ENCODE measurements around the gene ENTPD5.
"Not testable (repeated sequence)": the region's sequence is repeated elsewhere in the genome, so short reads cannot be mapped to it uniquely, and the experiment has no call there.

The ENTPD5 gene

DNA sequence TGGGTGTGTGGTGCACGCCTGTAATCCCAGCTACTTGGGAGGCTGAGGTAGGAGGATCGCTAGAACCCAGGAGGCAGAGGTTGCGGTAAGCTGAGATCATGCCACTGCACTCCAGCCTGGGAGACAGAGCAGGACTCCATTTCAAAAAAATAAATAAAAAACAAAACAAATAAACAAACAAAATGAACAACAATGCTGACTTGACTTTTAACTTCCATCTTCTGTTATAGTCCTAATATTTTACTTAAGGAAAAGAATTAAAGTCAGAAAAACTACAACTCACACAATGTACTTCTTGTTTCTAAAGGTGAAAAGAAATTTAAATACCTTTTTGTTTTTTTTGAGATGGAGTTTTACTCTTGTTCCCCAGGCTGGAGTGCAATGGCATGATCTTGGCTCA, 13.4 kb downstream of the ENTPD5 start:
- not testable (repeated sequence) for DNase-seq (ENCODE audit: low read depth)

DNA sequence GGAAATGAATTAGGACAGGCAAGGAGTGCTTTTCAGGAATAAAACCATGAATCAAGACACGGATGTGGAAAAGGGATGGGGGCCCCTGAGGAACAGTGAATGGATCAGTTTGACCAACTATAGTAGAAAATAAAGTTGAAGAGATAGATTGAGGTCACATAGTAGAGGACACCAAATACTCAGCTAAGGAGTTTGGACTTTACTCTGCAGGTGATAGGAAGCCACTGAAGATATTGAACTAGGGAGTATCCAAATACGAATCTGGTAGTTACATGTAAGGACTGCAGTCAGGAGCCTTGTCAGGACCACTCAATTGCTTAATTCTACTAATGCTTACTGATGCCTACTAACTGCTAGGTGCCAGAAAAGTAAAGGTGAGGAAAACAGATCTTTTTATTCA, 20.4 kb downstream of the ENTPD5 start:
- DNase-seq (ENCODE audit: low read depth): no peak

DNA sequence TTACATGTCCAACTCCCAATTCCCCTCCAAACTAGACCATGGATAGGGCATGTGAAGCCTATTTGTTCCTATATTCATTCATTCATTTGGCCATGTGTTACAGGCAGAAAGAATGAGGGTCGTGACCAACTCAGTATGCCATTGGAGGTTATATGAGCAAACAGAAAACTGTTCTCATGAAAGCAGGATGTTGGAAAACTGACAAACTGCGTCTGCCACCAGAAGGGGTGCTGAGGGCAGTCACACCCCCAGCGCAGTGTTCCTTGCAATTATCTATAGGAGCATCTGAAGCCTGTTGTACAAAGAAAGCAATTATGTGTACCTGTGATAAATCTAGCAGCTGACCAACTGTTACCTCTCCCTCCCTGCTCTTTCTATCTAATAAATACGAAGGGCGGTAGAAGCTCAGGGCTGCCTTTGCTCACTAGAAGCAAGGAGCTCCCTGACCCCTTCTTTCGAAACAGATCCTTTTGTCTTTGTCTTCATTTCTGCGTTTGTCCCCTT, 21.1 kb downstream of the ENTPD5 start:
- DNase-seq (ENCODE audit: low read depth): no peak

DNA sequence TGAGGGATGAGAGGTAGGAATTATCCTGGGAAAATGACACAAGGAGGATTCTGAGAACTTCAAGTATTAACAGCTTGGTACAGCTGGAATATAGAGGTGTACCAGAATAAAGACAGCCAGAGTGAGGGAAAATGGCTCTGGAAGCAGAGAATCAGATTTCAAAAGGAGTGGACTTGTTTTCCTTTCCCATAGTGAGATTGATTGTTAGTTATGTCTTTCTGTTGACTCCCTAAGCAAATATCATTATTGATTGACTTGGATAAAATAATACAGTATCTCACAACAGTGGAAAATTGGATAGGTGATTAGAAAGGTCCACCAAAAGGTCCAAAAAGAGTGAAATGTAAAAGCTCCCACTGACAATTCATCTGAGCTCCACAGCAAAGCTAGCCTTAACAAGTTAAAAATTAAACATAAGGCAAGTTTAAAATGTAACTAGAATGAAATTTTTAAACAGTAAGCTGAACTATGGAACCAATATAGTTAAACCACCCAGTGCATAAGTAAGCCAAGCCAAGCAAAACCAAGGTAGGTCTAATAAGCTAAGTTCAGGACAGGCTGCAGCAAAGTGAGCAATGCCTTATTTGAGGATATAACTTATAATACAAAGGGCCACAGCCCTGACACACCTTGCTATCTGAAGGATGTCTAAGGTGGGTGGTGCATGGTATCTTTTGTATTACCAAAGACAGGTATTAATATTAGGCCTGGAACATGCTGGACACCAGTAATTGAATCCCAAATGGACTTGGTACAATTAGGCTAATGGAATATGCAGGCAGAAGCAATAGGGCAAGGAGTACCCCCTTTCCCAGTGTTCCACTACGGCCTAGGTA, 21.8 kb downstream of the ENTPD5 start:
- no peak for DNase-seq (ENCODE audit: low read depth)

DNA sequence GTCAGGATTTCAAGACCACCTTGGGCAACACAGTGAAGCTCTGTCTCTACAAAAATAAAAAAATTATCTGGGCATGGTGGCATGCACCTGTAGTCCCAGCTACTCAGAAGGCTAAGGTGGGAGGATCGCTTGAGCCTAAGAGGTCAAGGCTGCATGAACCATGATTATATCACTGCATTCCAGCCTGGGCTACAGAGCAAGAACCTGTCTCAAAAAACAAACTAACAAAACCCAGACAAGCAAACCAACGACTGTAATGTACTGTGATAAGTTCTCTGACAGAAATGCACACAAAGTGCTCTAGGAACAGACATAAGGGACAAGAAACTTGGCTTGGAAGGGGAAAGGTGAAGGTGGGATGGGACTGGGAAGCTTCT, 22.4 kb downstream of the ENTPD5 start:
- no peak for DNase-seq (ENCODE audit: low read depth)

DNA sequence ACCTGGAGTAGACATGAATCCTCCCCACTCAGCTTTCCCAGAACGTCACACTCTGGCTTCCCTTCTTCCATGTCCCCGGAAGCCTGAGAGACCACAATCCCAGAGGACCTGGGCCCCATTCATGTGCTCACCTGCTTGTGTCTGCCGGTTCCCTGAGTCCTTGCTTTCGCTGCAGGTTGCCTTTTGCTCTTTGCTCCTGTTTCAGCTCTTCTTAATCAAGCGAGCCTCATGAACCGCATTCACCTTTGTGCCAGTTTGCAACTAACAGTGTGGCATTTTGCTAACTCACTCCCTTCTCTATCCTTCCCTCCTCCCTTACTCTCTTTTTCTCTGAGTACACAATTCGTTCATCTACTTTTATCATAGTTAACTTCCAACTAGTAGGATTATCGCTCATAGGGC, 23.1 kb downstream of the ENTPD5 start:
- DNase-seq (ENCODE audit: low read depth): no peak

DNA sequence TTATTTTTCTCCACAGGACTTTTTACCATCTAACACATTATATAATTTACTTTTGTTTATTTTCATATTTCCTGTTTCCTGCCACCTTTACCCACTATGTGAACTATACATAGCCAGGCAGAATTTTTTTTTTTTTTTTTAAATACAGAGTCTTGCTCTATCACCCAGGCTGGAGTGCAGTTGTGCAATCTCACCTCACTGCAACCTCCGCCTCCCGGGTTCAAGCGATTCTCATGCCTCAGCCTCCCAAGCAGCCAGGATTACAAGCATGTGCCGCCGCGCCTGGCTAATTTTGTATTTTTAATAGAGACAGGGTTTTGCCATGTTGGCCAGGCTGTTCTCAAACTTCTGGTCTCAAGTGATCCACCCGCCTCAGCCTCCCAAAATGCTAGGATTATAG, 24.2 kb downstream of the ENTPD5 start:
- not testable (repeated sequence) for DNase-seq (ENCODE audit: low read depth)

DNA sequence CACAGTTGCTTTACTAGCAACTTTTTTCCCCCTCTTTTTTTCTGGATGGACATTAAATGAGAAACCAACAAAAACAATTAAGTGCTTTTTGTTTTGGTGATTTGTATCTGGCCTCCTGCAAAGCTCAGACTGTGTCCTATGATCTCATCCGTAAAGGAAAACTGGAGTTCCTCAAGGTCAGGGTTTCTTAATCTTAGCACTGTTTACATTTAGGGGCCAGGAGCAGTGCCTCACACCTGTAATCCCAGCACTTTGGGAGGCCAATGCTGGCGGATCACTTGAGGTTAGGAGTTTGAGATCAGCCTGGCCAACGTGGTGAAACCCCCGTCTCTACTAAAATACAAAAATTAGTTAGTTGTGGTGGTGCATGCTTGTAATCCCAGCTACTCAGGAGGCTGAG, 28.0 kb downstream of the ENTPD5 start:
- no peak for DNase-seq (ENCODE audit: low read depth)

DNA sequence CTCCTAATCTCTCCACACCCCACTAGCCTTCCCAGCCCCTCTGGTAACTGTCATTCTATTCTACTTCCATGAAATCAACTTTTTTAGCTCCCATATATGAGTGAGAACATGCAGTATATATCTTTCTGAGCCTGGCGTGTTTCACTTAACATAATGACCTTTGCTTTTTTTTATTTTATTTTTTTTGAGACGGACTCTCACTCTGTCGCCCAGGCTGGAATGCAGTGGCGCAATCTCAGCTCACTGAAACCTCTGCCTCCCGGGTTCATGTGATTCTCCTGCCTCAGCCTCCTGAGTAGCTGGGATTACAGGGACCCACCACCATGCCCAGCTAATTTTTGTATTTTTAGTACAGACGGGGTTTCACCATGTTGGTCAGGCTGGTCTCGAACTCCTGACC, 30.4 kb downstream of the ENTPD5 start:
- not testable (repeated sequence) for DNase-seq (ENCODE audit: low read depth)

DNA sequence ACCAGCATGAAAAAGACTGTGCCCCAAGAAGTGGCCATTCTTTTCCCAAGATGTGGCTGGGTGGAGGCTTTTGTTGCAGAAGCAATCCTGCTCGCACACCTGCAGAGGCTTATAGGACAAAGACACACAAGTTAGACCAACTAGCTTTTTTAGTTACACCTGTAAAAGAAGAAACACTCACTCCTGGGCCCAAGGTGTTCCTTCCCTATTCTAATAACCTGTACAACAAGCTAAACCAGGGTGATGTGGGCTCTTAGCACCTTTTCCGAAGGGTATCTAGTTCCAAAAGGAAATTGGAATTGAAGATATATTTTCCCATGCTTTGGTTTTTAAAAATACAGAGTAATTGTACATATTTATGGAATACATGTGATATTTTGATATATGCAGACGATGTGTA, 31.0 kb downstream of the ENTPD5 start:
- DNase-seq (ENCODE audit: low read depth): no peak

DNA sequence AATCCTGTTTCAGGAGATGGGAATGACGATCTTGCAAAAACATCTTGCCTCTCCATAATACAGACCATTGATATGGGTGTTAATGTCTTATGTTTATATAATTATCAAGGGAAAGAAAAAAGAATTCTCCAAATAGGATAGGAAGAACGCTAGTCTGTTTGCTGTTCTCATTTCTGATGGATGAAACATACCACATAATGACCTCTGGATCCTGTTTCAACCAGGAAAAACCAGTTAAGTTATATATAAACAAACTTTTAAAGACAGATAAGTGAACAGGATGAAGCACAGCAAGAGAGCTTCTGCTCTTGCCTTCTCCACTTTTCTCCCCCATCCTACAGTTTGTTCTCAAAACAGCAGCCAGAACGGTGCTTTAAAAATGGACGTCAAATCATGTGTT, 41.2 kb downstream of the ENTPD5 start:
- no peak for DNase-seq (ENCODE audit: low read depth)

DNA sequence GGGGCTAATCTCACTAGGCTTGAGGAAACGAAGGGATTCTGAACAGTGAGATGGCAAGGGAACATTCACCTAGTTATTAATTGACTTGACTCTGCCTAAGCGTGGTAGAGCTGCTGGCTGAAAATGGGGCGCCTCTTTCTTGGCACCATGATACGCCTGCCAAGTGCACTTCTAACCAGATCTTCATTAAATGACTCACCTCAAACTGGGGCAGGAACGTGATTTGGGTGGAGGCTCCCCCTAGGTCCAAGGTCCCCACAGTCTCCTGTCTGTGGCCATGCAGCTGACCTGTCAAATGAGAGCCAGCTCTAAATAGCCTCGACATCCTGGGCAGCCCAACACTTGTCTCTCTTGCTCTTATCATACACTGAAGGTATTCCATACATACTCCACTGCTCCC, 43.0 kb downstream of the ENTPD5 start:
- no peak for DNase-seq (ENCODE audit: low read depth)

DNA sequence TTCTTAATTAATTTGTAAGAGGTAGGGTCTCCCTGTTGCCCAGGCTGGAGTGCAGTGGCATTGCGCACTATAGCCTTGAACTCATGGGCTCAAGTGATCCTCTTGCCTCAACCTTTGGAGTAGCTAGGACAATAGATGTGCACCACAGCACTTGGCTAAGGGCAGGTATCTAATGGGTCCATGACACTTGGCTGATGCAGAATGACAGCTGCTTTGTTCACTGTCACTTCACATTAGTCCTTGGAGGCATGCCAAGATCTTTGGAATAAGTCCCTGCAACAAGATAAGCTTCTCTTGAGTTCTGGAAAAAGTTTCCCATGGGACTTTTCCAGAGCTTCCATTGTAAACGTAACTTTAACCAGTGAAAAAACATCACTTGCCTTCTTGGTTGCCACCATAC, 45.6 kb downstream of the ENTPD5 start:
- no peak for DNase-seq (ENCODE audit: low read depth)

DNA sequence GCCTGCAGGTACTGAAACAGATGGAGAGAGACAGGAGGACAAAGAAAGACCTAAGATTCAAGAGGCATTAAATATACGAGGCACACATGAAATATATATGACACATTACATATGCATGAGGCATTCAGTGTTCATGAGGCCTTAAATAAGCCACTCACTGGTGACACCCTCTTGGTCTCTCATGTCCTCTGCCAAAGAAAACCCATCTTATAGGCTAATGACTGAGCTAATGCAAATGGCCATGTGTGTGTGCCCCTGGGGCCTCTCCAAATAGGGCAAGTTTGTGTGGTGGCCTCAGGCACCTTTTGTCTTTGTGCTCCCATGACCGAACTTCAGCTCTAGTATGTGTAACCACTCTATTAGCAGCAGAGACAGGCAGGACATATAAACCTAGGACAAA, 50.2 kb downstream of the ENTPD5 start:
- no peak for DNase-seq (ENCODE audit: low read depth)

DNA sequence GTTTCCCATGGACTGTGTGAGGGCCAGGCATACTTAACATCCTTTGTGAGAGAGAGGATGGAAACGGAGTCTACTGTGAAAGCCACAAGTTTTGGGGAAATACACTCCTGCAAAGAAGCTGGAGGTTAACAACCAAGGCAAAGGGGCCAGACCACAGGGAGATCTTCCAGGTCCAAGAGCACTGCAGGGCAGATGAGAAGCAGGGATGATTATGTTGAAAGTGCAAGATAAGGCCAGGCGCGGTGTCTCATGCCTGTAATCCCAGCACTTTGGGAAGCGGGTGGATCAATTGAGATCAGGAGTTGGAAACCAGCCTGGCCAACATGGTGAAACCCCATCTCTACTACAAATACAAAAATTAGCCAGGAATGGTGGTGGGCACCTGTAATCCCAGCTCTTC, 53.9 kb downstream of the ENTPD5 start:
- DNase-seq (ENCODE audit: low read depth): no peak

DNA sequence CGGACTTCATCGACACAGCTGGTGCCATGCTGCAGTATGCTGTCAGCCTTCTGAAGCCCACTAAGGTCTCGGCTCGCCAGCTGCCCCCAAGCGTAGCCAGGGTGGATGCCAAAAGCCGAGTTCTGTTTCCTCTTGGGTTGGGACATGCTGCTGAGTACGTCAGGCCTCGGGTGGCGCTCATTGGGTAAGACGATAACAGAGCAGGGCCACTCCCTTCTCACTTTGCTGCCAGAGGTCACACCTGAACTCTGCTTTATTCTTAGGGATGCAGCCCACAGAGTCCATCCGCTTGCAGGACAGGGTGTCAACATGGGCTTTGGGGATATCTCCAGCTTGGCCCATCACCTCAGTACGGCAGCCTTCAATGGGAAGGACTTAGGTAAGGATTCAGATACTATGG, 57.9 kb downstream of the ENTPD5 start:
- no peak for DNase-seq (ENCODE audit: low read depth)

DNA sequence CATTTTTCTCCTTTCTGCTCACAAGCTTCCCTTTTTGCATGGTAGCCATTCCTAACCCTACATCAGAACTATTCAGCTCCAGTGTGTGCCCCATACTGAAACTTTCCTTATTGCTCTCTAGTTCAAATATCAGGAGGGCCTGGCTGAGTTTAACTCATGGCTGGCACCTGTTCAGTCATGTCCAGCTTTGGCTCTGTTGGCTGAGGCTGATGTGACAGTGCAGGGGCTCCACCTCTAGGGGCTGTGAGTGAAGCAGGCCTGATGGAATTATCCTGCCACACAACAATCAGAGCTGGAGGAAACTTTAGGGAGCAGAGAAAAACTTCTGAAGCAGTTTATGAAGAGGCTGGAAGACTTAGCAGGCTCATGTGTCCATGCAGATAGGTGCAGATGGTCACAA, 60.5 kb downstream of the ENTPD5 start:
- DNase-seq (ENCODE audit: low read depth): no peak

DNA sequence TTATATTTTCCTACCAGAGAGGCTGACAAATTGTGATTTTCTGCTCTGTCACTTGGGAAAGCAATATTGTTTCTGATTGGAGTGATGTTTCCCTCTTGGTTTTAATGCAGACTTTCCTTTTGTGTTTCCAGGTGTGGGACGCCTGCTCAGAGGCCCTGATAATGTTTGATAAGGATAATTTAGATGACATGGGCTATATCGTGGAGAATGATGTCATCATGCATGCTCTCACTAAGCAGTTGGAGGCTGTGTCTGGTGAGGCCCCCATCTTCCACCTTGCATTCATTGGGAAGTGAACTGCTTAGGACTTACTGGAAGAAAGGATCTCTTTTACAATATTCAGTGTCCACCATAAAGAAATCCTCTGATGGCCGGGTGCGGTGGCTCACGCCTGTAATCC, 63.4 kb downstream of the ENTPD5 start:
- no peak for DNase-seq (ENCODE audit: low read depth)

DNA sequence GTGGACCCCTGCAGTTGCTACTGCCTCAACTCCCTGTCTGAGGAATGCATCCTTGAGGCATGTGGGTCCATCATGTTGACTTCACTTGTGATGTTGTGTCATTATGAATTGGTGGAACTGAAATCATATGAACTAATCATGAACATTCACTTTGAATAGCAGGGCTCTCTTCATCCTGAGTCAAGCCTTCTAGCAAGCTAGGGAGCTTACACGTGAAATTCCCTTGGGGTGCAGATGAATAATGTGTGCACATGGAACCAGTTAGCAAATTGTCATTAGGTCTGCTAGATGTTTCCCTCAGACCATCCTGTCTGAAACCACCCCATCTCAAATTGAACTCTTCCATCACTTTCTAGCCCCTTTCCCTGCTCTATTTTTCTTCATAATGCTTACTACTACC, 65.4 kb downstream of the ENTPD5 start:
- peak; percentile 25 for DNase-seq (ENCODE audit: low read depth)

DNA sequence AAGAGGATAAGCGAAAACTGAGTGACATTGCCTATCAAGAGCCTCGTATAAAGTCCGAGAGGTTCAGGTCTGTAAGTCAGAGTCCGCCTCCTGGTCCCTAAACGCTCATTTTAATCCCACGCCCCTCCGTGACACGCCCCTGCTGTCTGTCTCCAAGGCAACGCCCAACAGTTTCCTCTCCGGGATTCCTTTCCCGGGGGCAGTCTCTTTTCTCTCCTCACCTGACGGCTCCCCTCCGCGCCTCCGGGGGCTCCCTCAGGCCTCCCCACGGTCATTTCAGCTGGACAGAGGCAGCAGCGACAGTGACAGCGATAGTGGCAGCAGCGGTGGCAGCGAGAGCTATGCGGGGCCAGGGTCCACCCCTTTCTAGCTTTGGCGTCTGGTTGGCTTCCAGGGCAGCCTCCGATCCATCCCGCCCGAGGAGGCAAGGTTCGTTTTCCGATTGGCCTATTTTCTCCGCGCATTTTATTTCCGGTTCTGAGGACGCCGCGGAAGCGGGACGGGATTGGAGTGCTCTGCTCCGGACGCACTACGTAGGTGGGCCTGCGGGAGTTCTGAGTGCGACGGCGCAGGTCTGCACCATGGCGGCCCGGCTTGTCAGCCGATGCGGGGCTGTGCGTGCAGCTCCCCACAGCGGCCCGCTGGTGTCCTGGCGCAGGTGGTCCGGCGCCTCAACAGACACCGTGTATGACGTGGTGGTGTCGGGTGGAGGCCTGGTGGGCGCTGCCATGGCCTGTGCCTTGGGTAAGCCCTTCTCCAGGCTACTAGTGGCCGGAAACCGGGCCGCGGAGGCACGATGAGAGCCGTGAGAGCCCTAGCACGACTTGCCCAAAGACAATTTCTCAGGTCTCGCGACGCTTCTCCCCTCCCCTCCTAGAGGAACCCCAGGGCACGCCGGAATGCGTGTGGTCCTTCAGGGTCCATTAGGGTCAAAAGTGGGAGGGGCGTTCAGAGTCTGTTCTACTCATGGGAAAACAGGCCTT, 69.0 kb downstream of the ENTPD5 start, which contains the start of the genes COQ6 and FAM161B:
Gene COQ6, plus strand, starts transcription at position 551 of the 983 bp plus-strand sequence. Its CDS starts 31 bp downstream, at position 582.
Gene FAM161B, minus strand, starts transcription at position 343 of the 983 bp plus-strand sequence. Its CDS starts 68 bp downstream, at position 275.
- DNase-seq (ENCODE audit: low read depth): peak; percentile 98

DNA sequence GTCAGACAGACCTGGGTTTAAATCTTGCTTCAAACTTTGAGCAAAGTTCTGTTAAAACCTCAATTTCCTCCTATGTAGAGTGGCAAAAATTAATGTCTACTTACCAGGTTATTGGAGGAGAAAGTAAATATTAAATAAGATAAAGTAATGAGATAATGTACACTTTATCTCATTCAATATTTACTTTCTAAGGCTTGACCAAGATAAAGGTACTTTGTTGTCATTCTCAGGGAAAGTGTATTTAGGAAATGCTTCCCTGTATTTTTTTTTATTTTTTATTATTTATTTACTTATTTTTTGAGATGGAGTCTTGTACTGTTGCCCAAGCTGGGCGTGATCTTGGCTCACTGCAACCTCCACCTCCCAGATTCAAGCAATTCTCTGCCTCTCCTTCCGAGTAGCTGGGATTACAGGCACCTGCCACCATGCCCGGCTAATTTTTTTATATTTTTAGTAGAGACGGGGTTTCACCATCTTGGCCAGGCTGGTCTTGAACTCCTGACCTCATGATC, 73.9 kb downstream of the ENTPD5 start:
- DNase-seq (ENCODE audit: low read depth): no peak

DNA sequence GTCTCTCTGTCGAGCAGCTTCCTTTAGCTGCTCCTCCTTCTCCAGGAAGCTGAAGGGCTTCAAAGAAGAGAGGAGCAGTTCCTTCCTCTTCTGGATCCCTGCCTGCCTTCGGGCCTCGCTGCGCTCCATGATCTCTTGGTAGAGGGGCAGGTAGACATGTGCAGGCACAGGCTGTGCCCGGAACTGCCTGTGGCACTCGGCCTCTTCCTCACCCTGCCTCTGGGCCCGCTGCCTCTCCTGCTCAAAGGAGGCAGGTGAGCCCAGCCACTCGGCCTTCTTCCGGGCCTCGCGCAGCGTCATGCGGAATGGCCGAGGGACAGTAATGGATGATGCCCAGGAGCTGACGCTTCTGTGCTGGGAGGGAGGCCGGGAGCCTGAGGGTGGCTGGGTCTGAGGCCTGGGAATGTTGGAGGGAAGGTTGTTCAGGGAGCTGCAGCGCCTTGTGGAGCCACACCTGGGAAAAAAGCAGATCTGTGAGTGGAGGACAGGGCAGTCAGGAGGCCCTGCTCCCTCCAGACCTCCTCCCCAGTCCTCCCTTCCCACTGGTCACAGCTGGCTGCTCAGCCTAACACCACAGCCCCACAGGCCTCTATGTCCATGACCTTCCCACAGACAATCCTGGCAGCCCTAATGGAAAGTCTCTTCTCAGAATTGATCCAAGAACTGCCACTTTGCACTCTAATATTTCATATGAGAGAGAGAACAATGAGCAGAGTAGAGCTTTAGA, 74.5 kb downstream of the ENTPD5 start:
- no peak for DNase-seq (ENCODE audit: low read depth)
